Measurements from ENCODE around the gene KCMF1. TPM values are rescaled to one million over a fixed set of nuclear protein-coding genes. Genes with fewer than 3 reads are reported as not detected.

The KCMF1 gene
- total RNA-seq, result 100 to 1,000 TPM in 1 of 2 donors, 10 to 100 TPM in 1; 96.1 to 117 TPM

GRCh38 chr2:84970868-84971509, at the start of gene KCMF1:
KCMF1 (plus strand) TSS chr2:84971161; CDS start chr2:84971452, 291 bp downstream.
- H3K27me3 Mint-ChIP-seq, result no peaks in the 10 kb centered on the region
- peak within 1 kb of the TSS; percentile 98 to 99 for H3K27ac Mint-ChIP-seq
- H3K36me3 Mint-ChIP-seq, result peaks cover 20% of the 10 kb centered on the region
- DNase-seq (ENCODE audit: low spot score) (peak; percentile 86), ATAC-seq (peak; percentile 75 to 87)
- H3K4me3 Mint-ChIP-seq, result peak within 1 kb of the TSS; percentile 99
- no peaks in the 10 kb centered on the region for H3K9me3 Mint-ChIP-seq
- H3K4me1 Mint-ChIP-seq (ENCODE audit: low read depth in 2 of 2), result peaks cover 40 to 46% of the 10 kb centered on the region in 2 donors

DNA sequence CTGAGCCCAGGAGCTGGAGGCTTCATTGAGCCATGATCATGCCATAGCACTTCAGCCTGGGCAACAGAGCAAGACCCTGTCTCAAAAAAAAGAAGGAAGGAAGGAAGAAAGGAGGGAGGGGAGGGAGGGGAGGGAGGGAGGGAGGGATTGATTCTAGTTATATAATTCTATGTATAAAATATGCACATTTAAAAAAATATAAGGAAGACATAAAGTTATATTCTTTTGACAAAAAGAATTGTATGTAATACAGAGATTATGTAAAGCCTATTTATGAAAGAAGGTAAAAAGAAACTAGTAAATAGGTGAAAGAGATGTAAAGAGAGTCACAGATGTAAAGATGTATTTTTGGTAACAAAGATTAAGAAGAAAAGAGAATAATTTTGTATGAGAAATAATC, 48.0 kb upstream of the KCMF1 start:
- Mint-ChIP-seq H3K27ac (no peak overlapping the region), H3K36me3 (no peaks in the 10 kb centered on the region), H3K9me3 (no peaks in the 10 kb centered on the region), H3K4me1 (ENCODE audit: low read depth in 2 of 2) (peaks cover 37 to 50% of the 10 kb centered on the region in 2 donors), H3K4me3 (no peak overlapping the region), H3K27me3 (no peaks in the 10 kb centered on the region)
- DNase-seq (ENCODE audit: low spot score), result no peak
- ATAC-seq, result no peak

DNA sequence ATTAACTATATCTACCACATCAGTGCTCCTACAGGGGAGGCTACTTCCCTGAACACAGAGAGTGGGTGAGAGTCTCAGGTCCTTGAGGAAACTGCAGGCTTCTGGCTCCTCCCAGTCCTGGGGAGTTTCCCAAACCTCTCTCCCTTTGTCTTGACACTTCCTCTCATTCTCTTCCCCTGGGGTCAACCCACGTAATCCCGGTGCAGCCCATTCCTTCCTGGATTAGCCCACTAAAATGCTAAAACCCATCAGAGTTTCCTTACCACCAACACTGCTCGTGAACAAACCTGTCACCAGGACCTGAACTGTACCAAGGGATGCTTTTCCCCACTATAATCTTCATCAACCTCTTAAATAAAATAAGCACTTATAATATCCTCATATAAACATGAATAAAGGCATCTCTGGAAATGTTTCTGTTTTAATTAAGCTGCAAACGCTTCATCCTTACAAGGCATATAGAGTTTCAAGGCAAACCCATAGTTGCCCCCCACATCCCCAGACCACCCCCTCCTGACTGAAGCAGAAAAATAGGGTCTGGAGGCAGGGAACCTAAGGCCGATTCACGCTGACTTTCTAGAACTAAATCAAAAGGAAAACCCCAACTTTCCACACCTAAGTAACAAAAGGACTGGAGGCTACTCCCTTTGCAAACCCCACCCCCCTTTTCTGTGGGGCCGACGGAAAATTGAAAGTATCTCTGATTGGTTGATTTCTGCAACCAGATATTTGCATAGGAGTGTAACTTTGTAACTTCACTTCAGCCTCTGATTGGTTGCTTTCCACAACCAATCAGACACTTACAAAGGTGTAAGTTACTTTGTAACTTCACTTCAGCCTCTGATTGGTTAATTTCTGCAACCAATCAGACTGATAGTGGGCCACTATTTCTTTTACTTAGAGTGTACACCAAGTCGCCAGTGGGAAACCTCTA, 46.5 kb upstream of the KCMF1 start:
- Mint-ChIP-seq H3K4me1 (ENCODE audit: low read depth in 2 of 2) (peaks cover 33 to 44% of the 10 kb centered on the region in 2 donors), H3K4me3 (peak overlapping the region; percentile 62), H3K36me3 (no peaks in the 10 kb centered on the region), H3K9me3 (no peaks in the 10 kb centered on the region), H3K27me3 (no peaks in the 10 kb centered on the region), H3K27ac (peak overlapping the region; percentile 62 to 87)
- ATAC-seq (peak in 1 of 2 donors; percentile 2), DNase-seq (ENCODE audit: low spot score) (no peak)

DNA sequence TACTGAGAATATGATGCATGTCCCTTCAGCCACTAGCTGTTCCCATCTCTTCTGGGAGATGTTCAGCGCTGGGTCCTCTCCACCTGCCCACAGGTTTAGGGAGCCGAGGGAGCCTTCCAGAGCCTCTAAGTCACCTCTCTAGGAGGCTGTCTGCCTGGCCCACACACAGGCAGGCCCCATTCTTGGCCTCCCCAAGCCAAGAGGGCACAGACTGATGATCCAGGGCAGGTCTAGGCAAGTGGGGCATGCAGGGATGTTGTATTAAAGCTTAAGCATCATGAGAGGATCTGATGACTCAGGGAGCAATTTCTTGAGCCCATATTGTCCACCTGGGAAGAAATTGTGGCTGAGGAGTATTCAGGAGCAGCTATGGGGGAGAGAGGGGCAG, 45.6 kb upstream of the KCMF1 start:
- no peak for DNase-seq (ENCODE audit: low spot score)
- Mint-ChIP-seq H3K4me1 (ENCODE audit: low read depth in 2 of 2) (peaks cover 30 to 36% of the 10 kb centered on the region in 2 donors), H3K9me3 (no peaks in the 10 kb centered on the region), H3K27ac (peak overlapping the region; percentile 83 to 87), H3K27me3 (no peaks in the 10 kb centered on the region), H3K36me3 (no peaks in the 10 kb centered on the region), H3K4me3 (peak overlapping the region; percentile 99)
- ATAC-seq, result no peak

DNA sequence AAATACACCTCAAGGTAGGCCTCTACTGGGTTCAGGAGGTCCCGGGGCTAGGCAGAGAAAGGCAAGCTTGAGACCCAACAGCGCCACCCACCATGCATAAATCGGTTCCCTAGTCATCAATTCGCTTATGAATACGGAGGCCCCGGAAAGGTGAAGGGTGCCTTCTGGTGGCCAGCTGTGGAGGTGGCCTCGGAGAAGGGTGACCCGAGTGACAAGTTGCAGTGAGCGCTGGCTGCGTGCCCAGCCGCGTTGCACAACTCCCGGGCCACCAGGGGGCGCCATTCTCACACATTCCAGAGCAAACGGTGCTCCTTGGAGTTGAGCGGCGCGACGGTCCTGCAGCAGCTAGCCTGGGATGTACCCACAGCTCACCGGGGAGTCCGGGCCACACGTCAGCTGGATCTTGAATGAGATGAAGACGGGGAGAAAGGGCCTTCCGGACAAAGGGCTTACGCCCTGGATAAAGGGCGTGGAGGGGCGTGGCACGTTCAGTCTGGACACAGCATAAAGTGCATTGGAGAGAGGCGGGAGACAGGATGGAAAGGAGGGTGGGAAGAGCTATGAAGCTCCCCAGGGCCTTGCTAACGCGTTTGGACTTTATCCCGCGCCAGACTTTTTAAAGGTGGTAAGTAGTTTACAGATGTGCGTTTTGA, 45.1 kb upstream of the KCMF1 start:
- H3K27ac Mint-ChIP-seq, result peak overlapping the region; percentile 83 to 87
- ATAC-seq (peak; percentile 93 to 95), DNase-seq (ENCODE audit: low spot score) (peak; percentile 93)
- no peaks in the 10 kb centered on the region for H3K36me3 Mint-ChIP-seq
- H3K27me3 Mint-ChIP-seq, result no peaks in the 10 kb centered on the region
- H3K9me3 Mint-ChIP-seq, result no peaks in the 10 kb centered on the region
- peaks cover 28 to 34% of the 10 kb centered on the region in 2 donors for H3K4me1 Mint-ChIP-seq (ENCODE audit: low read depth in 2 of 2)
- H3K4me3 Mint-ChIP-seq, result peak overlapping the region; percentile 99

DNA sequence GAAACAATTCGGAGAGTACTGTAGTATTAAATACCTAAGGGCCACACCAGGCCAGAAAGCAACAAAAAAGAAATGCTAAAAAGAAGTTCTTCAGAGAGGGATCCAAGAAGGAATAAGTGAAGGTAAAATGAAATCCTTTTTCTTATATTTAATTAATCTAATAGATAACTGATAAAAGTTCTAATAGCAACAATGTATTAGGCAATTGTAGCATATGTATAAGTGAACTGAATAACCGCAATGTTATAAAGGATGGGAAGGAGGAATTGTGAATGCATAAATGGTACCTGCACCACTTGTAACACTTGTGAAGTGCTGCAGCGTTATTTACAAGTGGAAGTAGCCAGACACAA, 43.7 kb upstream of the KCMF1 start:
- H3K27me3 Mint-ChIP-seq, result no peaks in the 10 kb centered on the region
- no peaks in the 10 kb centered on the region for H3K36me3 Mint-ChIP-seq
- peaks cover 28 to 34% of the 10 kb centered on the region in 2 donors for H3K4me1 Mint-ChIP-seq (ENCODE audit: low read depth in 2 of 2)
- peak overlapping the region; percentile 83 to 87 for H3K27ac Mint-ChIP-seq
- H3K4me3 Mint-ChIP-seq, result peak overlapping the region; percentile 99
- no peak for DNase-seq (ENCODE audit: low spot score)
- ATAC-seq, result no peak
- no peaks in the 10 kb centered on the region for H3K9me3 Mint-ChIP-seq

DNA sequence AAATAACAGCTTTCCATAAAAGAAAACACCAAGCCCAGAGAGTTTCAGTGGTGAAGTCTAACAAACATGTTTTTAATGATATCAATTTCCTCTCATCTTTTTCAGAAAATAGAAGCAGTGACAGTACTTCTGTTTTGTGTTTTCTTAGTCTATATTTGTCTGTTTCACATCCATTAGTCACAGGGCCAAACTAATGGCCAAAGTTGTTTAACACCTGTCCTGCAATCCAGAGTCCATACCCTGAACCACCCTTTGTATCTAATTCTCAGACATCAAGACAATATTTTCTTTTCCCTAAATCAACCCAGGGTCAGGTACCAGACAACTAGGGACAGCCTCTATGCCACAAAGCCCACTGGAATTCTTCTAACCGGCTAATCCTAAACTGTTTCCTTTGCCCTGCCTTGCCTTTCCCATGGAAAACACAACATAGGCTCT, 39.6 kb upstream of the KCMF1 start:
- H3K4me1 Mint-ChIP-seq (ENCODE audit: low read depth in 2 of 2), result peaks cover 10 to 13% of the 10 kb centered on the region in 2 donors
- no peaks in the 10 kb centered on the region for H3K9me3 Mint-ChIP-seq
- ATAC-seq (no peak), DNase-seq (ENCODE audit: low spot score) (no peak)
- no peaks in the 10 kb centered on the region for H3K27me3 Mint-ChIP-seq
- peak overlapping the region in 1 of 2 donors; percentile 18 for H3K27ac Mint-ChIP-seq
- H3K4me3 Mint-ChIP-seq, result no peak overlapping the region
- H3K36me3 Mint-ChIP-seq, result no peaks in the 10 kb centered on the region

DNA sequence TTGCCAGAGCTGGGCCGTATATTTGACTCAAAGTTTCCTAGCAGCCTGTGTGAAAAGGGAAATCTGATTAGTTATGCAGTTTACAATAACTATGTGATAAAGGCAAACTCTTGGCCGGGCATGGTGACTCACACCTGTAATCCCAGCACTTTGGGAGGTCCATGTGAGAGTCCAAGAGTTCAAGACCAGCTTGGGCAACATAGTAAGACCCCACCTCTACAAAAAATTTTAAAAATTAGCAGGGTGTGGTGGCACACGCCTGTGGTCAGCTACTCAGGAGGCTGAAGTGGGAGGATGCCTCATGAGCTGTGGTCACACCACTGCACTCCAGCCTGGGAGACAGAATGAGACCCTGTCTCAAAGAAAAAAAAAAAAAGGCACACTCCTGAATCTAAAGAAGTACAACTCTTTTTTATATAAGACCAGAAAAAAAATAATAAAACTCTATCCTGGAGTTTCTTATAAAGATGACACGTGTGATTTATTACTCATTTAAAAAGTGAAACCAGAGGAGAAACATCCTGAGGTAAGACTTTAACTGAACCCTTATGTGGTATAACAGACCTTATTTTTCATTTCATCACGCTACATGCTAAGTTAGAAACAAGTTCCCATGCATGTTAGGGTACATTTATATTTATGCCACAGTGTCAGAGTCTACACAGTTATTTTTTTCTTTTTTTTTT, 32.6 kb upstream of the KCMF1 start:
- peak; percentile 85 for ATAC-seq
- DNase-seq (ENCODE audit: low spot score), result no peak
- Mint-ChIP-seq H3K36me3 (no peaks in the 10 kb centered on the region), H3K4me1 (ENCODE audit: low read depth in 2 of 2) (peaks cover 19 to 24% of the 10 kb centered on the region in 2 donors), H3K9me3 (no peaks in the 10 kb centered on the region), H3K27ac (peak overlapping the region; percentile 94 to 97), H3K27me3 (no peaks in the 10 kb centered on the region), H3K4me3 (peak overlapping the region; percentile 90)

DNA sequence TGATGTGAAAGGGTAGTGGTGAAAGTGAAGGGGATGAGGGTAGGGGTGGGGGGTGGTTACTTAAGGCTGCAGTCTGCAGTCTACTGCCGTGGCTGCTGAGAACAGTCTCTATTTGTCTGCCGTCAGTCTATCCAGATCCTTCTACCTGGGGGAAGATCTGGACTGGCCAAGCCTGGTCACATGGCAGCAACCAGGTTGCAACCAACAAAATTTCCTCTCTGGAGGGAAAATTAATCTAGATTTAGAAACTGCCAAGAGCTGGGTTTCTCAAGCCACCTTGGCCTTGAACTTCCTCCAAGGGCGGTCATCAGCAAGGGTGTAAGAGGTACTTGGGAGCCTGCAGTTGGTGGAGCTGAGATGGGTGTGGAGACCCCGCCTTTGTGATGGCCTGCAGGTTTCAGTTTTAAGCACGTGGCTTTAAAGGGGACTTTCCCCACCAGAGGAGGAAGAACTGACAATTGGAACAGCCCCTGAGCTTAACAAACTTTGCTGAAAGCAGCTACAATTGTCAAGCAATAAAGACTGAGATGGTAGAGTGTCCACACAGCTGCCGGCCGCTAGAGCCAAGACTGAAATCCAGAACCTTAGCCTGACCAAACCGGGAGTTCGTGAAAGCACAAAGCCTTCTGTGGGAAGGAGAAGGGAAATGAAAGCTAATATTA, 31.4 kb upstream of the KCMF1 start:
- peak; percentile 92 for ATAC-seq
- H3K36me3 Mint-ChIP-seq, result no peaks in the 10 kb centered on the region
- no peaks in the 10 kb centered on the region for H3K27me3 Mint-ChIP-seq

DNA sequence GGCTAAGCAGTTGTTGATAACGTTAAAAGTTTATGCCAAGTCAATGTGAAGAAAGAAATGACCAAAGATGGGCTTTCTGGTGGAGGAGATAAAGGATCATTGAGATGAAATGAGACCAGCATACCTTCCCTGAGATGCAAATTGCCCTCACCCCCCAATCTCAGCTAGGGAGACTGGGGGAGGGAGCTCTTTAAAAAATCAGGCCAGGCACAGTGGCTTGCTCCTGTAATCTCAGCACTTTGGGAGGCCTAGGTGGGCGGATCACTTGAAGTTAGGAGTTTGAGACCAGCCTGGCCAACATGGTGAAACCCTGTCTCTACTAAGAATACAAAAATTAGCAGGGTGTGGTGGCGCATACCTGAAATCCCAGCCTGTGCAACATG, 30.9 kb upstream of the KCMF1 start:
- Mint-ChIP-seq H3K9me3 (no peaks in the 10 kb centered on the region), H3K4me1 (ENCODE audit: low read depth in 2 of 2) (peaks cover 30 to 31% of the 10 kb centered on the region in 2 donors)
- DNase-seq (ENCODE audit: low spot score), result no peak

More for the DNA sequence above, 31.4 kb upstream of the KCMF1 start:
- peak; percentile 86 for DNase-seq (ENCODE audit: low spot score)
- Mint-ChIP-seq H3K4me1 (ENCODE audit: low read depth in 2 of 2) (peaks cover 25% of the 10 kb centered on the region in 2 donors), H3K9me3 (no peaks in the 10 kb centered on the region), H3K4me3 (peak overlapping the region; percentile 90), H3K27ac (peak overlapping the region; percentile 94 to 97)

GRCh38 chr2:84940831-84941412, 30.0 kb upstream of the KCMF1 start:
- Mint-ChIP-seq H3K27me3 (no peaks in the 10 kb centered on the region), H3K4me1 (ENCODE audit: low read depth in 2 of 2) (peaks cover 33 to 34% of the 10 kb centered on the region in 2 donors), H3K27ac (peak overlapping the region in 1 of 2 donors; percentile 23), H3K36me3 (no peaks in the 10 kb centered on the region), H3K9me3 (no peaks in the 10 kb centered on the region), H3K4me3 (no peak overlapping the region)
- ATAC-seq, result no peak
- DNase-seq (ENCODE audit: low spot score), result no peak

More for the DNA sequence above, 30.9 kb upstream of the KCMF1 start:
- peak overlapping the region; percentile 90 for H3K4me3 Mint-ChIP-seq
- no peak for ATAC-seq
- no peaks in the 10 kb centered on the region for H3K27me3 Mint-ChIP-seq
- peak overlapping the region; percentile 94 to 97 for H3K27ac Mint-ChIP-seq
- H3K36me3 Mint-ChIP-seq, result no peaks in the 10 kb centered on the region

- Mint-ChIP-seq H3K27me3 (no peaks in the 10 kb centered on the region), H3K4me1 (ENCODE audit: low read depth in 2 of 2) (peaks cover 41 to 43% of the 10 kb centered on the region in 2 donors), H3K9me3 (no peaks in the 10 kb centered on the region), H3K27ac (peak overlapping the region in 1 of 2 donors; percentile 37), H3K36me3 (no peaks in the 10 kb centered on the region), H3K4me3 (no peak overlapping the region)
- no peak for DNase-seq (ENCODE audit: low spot score)
- no peak for ATAC-seq
These were observed 28.8 kb upstream of the KCMF1 start for GRCh38 chr2:84942166-84942565.

Data from natural killer cell treated with Interleukin-12 subunit alpha and Interleukin-12 subunit beta and Interleukin-15 and Interleukin-18, amount 100 ng/mL, for 72 hours (primary cell).